Transverse colon (tissue), 4 donors: ENCODE measurements around the gene RPL10. TPM values are rescaled to one million over a fixed set of nuclear protein-coding genes. Genes with fewer than 3 reads are reported as not detected.

Source experiments
- DNase-seq: peaks from one replicate; pipeline ENCODE4 v3.0.0-alpha.2; 2019
- H3K27ac ChIP-seq, 4 donors: fragments of 200-600 bp; sonication (generic); 2 replicates each; pipeline ENCODE4 v1.5.1; 2016 to 2018; ENCODE audit warnings: inconsistent platforms in 4 of 4
- H3K27me3 ChIP-seq: fragments of 200-600 bp; sonication (generic); 2 replicates; pipeline ENCODE4 v1.5.1; 2017; ENCODE audit warnings: inconsistent platforms
- H3K36me3 ChIP-seq, 4 donors: fragments of 200-600 bp; sonication (generic); 2 replicates each; pipeline ENCODE4 v1.5.1; 2017 to 2019; ENCODE audit warnings: inconsistent platforms in 4 of 4
- H3K4me1 ChIP-seq, 4 donors: fragments of 200-600 bp; sonication (generic); 2 replicates each; pipeline ENCODE4 v1.5.1; 2017 to 2020; ENCODE audit warnings: inconsistent platforms in 4 of 4
- H3K4me3 ChIP-seq, 4 donors: fragments of 200-600 bp; sonication (generic); 1 replicate in 1 of 4; 2 replicates in 3 of 4; pipeline versions ENCODE4 v1.5.1 to v1.6.1; 2017 to 2019; ENCODE audit warnings: inconsistent platforms in 4 of 4
- H3K9me3 ChIP-seq, 2 donors: fragments of 200-600 bp; sonication (generic); 2 replicates each; pipeline ENCODE4 v1.5.1; 2017 to 2019; ENCODE audit warnings: inconsistent platforms in 2 of 2
- CTCF ChIP-seq, 5 experiments: fragments of 200-600 bp in 3 of 5; fragments of 450-650 bp in 2 of 5; sonication (generic) in 3 of 5; IDR thresholded peaks; 1 replicate in 2 of 5; 2 replicates in 3 of 5; pipeline ENCODE4 v1.5.1; 2016 to 2017; ENCODE audit warnings: antibody characterized with exemption in 5 of 5, inconsistent platforms in 3 of 5, mild to moderate bottlenecking in 2 of 5, moderate library complexity in 1 of 5
- EP300 ChIP-seq: sonication (generic); formaldehyde crosslinking; IDR thresholded peaks from one replicate; pipeline ENCODE4 v1.6.1; 2017; ENCODE audit warnings: antibody characterized with exemption, low read depth
- POLR2A ChIP-seq: fragments of 450-650 bp; IDR thresholded peaks from one replicate; pipeline ENCODE4 v1.6.1; 2016; ENCODE audit warnings: antibody characterized with exemption, mild to moderate bottlenecking, moderate library complexity
- POLR2AphosphoS5 ChIP-seq, 3 donors: sonication (generic); formaldehyde crosslinking; IDR thresholded peaks; one replicate each; pipeline ENCODE4 v1.6.1; 2016; ENCODE audit warnings: antibody characterized with exemption in 3 of 3
- WGBS, 2 donors: methylation state at CpG; one replicate each; pipeline ENCODE4 v1.1.5; 2018; ENCODE audit warnings: low coverage in 1 of 2; 5-methylcytosine and 5-hydroxymethylcytosine counted together
- in situ Hi-C, 4 donors: fragments of 200-750 bp; cut with MboI; loops; one replicate each; pipeline versions ENCODE4 v1.15.0 to v1.15.1; 2017; ENCODE audit warnings: low sequenced_read_pairs in 3 of 4, low pct_ligation_motif_present in 1 of 4, low pct_unique_long_range_greater_than_20kb in 1 of 4
- intact Hi-C: fragments of 100-400 bp; cut with DNase I; formaldehyde crosslinking; loops from one replicate; pipeline ENCODE4 v1.15.1; 2023; ENCODE audit warnings: low total_unique reads
- total RNA-seq, 4 donors: library from RNA; depleted of rRNA; stranded (reverse); fragments of >200 nt; gene quantifications; one replicate each; pipeline ENCODE4 v1.1.0, GENCODE V29; 2016

The RPL10 gene
- total RNA-seq, 4 donors from 2014 or later, result 1,352 to 4,861 (median 3,415) TPM

GRCh38 chrX:154436983-154437752 lies 39.0 kb downstream of the RPL10 start, which contains the start of gene GDI1:
GDI1 (plus strand) TSS chrX:154437154; CDS start chrX:154437255, 101 bp downstream.
- peak; percentile 36 for DNase-seq
- H3K27ac ChIP-seq, result peak within 1 kb of the TSS; percentile 82 to 92 (median 88)
- in situ Hi-C loops (no loop called here), intact Hi-C loops (no loop called here)
- no peaks in the 10 kb centered on the region for H3K9me3 ChIP-seq
- H3K36me3 ChIP-seq, result no peaks in the 10 kb centered on the region
- no peaks in the 10 kb centered on the region for H3K27me3 ChIP-seq
- TF ChIP-seq CTCF (IDR thresholded peaks at IDR 0.05), result no peak
- peak; percentile 46 to 55 (median 52) for TF ChIP-seq POLR2AphosphoS5 (IDR thresholded peaks at IDR 0.05)
- TF ChIP-seq POLR2A, result peak; percentile 26
- WGBS, 2 donors, result 44% methylated on average over 39 of the region's 93 CpGs; no CpG with 5 or more reads in 1 of the 2 donors
- H3K4me3 ChIP-seq, result peak within 1 kb of the TSS; percentile 56 to 86 (median 72)
- H3K4me1 ChIP-seq, result peaks cover 3 to 16% (median 5%) of the 10 kb centered on the region in 4 donors

DNA sequence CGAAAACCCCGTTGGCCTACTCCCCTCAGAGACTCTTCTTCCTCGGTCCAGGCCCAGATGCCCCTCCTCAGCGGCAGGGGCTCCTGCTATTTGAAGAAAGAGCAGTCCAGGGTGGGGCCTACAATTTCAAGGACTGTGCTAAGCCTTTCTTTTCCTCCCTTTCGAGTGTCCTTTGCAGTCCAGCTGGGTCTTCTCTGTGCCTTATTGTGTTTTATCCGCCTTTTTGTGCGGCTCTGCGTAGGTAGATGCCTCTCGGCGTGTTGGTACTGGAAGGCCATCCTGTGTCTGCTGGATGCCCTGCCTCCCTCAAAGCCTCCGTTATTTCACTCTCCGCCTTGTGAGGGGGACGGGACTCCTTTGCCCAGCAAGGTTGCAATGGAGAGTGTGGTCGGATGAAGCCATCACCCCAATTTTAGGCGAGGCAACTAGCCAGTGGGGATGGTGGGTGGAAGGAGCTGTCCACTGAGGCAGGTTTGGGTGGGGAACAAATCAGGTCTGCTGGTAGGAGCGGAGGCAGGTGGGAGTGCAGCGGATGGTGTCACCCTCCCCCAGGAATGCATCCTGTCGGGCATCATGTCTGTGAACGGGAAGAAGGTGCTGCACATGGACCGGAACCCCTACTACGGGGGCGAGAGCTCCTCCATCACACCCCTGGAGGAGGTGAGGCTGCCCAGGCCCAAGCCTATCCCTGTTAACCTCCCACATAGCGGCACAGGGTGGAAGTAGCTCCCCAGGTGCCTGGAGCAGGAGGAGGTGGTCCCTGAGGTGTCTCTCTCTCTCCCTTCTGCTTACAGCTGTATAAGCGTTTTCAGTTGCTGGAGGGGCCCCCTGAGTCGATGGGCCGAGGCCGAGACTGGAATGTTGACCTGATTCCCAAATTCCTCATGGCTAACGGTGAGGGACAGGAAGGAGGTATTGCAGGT lies 40.1 kb downstream of the RPL10 start:
- 80% methylated on average over 28 of the region's 28 CpGs; no CpG with 5 or more reads in 1 of the 2 donors for WGBS, 2 donors
- Histone ChIP-seq H3K4me1 (peaks cover 3 to 16% (median 5%) of the 10 kb centered on the region in 4 donors), H3K9me3 (no peaks in the 10 kb centered on the region), H3K27me3 (no peaks in the 10 kb centered on the region), H3K4me3 (peak overlapping the region; percentile 56 to 86 (median 72)), H3K36me3 (no peaks in the 10 kb centered on the region), H3K27ac (peak overlapping the region; percentile 82 to 92 (median 88))
- DNase-seq, result no peak
- in situ Hi-C loops, result no loop called here
- intact Hi-C loops, result no loop called here
- TF ChIP-seq EP300 (no peak), CTCF (IDR thresholded peaks at IDR 0.05) (no peak), POLR2AphosphoS5 (IDR thresholded peaks at IDR 0.05) (no peak), POLR2A (no peak)

DNA sequence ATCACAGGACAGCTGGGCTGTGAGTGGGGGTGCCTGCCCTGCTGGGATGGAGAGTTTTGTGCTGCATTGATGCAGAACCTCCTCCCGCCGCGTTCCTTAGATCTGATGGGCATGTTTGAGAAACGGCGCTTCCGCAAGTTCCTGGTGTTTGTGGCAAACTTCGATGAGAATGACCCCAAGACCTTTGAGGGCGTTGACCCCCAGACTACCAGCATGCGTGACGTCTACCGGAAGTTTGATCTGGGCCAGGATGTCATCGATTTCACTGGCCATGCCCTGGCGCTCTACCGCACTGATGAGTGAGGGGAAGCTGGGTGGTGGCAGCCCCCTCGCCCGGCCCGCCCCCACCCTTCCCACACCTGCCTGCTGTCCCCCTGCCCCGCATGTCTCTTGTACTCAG lies 41.7 kb downstream of the RPL10 start:
- Histone ChIP-seq H3K27me3 (no peaks in the 10 kb centered on the region), H3K36me3 (no peaks in the 10 kb centered on the region), H3K4me3 (no peak overlapping the region), H3K9me3 (no peaks in the 10 kb centered on the region), H3K4me1 (peaks cover 3 to 24% (median 8%) of the 10 kb centered on the region in 4 donors), H3K27ac (no peak overlapping the region)
- in situ Hi-C loops, result no loop called here
- WGBS, 2 donors, result 84% methylated on average over 18 of the region's 18 CpGs; no CpG with 5 or more reads in 1 of the 2 donors
- TF ChIP-seq POLR2A (no peak), EP300 (no peak), POLR2AphosphoS5 (IDR thresholded peaks at IDR 0.05) (no peak), CTCF (IDR thresholded peaks at IDR 0.05) (no peak)
- intact Hi-C loops, result loop anchor here (5.0 kb wide), 1 partner anchor 1307 kb away; no protein-coding TSS in a partner anchor
- no peak for DNase-seq
